Measurements from ENCODE around the gene HCRTR2.

The HCRTR2 gene

GRCh38 chr6:55327169-55327568, 152.9 kb downstream of the HCRTR2 start, which contains the start of gene GFRAL:
TSS of gene GFRAL (plus strand) at chr6:55327469. CDS start at chr6:55327555, 86 bp downstream.
- no peak for DNase-seq (ENCODE audit: low read depth, low spot score)

Data from astrocyte of the hippocampus (primary cell).